Measurements from ENCODE around the gene SPART.
"Not testable (repeated sequence)": the region's sequence is repeated elsewhere in the genome, so short reads cannot be mapped to it uniquely, and the experiment has no call there.

The SPART gene

GRCh38 chr13:36319793-36320192, 26.4 kb downstream of the SPART start:
- not testable (repeated sequence) for DNase-seq

GRCh38 chr13:36313047-36313969, 32.9 kb downstream of the SPART start:
- no peak for DNase-seq

- no peak for DNase-seq
Measured at GRCh38 chr13:36310417-36311108, 35.6 kb downstream of the SPART start.

GRCh38 chr13:36302289-36302688, 43.9 kb downstream of the SPART start:
- DNase-seq = no peak

GRCh38 chr13:36299469-36299868, 46.7 kb downstream of the SPART start:
- DNase-seq = not testable (repeated sequence)

GRCh38 chr13:36298535-36299068, 47.6 kb downstream of the SPART start:
- DNase-seq = no peak

GRCh38 chr13:36297366-36298338, 48.5 kb downstream of the SPART start, which contains the start of gene CCDC169:
Gene CCDC169, minus strand, starts transcription at chr13:36297814. Its CDS starts 95 bp downstream, at chr13:36297719.
- DNase-seq = peak; percentile 86

DNA sequence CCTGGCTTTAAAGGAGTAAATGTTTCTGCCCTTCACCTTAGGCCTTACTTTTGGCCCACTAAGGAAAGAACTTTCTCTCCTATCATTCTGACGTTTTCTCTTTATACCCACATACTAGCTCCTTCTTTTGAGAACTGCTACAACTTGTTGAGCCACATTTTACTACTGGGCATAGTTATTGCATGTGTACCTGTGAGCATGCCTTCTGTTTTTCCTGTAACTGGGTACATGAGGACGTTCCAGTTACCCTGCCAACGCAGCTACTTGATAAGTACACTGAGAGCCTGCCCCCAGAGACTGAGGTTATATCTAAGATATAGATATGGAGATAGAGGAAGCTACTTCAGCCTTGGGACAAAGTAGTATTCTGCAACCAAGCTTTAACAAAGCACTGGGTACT, 52.1 kb downstream of the SPART start:
- no peak for DNase-seq

GRCh38 chr13:36293497-36293896, 52.7 kb downstream of the SPART start:
- DNase-seq = no peak

DNA sequence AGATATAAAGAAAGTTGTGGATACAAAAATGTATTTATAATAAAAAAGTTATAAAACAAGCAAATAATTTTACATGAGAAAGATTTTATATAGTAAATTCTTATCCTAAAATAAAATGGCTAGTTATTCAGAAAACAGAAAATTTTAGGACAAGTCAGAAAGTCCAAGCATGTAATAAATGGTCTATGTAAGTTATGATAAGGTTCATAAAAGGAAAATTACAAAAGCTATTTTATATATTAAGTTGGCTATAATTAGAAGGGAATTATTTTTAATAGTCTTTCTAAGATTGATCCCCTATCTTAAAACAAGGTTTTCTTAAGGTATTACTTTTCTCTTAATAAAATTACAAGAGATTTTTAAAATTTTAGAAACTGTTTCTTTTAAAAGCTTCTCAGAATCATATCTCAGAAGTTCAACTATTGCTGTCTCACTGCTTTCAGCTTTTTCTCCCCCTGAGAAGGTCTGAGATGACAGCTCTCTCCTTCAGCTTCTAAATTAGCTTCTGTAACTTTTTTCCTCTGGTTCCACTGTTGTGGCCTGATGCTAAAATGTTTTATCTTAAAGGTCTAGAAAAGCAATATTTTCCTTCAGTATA, 57.3 kb downstream of the SPART start:
- no peak for DNase-seq

DNA sequence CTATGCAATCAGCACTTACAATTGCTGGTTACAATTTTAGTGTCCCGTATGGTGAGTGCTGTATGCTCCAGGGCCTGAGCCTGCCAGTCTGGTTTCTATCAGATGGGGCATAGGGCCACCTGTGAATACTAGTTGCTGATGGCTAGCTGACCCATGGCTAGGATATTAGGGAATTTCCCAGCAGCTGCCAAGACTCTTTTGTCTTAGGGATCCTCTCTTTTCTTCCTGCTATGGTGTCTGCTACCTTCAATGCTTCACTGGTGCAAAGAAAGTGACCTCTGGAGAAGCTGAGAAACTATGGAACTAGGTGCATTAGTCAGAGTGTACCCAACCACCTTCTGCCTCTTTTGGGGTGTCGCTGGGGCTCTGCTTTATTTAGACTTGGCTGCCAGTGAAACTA, 60.2 kb downstream of the SPART start:
- DNase-seq = no peak

DNA sequence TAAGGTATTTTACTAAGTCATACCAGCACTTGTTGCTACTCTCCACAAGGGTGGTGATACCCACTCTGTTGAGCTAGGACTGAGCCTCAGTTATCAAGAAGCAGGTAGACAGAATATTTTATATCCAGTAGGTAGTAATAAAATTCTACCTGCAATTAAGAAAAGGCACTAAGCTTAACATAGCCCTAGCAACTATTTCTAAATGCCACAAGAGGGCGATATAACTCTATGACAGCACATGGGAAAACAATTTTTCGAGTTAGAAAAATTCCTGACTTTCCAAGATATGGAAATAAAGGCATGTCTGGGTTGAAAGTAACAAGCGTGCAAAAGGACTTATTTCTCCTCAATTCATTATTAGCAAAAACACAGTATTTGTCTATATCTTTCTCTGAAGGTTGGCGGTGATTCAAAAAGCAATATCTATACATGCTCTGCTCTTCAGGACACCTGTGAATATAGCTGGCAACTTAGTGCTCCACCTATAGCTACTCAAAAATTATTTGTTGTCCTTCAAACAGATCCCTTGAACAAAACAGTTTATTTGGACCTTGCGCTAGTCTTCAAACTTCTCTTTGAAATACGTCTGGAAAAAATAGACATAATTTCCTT, 63.3 kb downstream of the SPART start:
- peak; percentile 30 for DNase-seq

GRCh38 chr13:36275190-36276002, 70.8 kb downstream of the SPART start:
- peak; percentile 11 for DNase-seq

- DNase-seq = no peak
Measured at GRCh38 chr13:36273431-36273830, 72.8 kb downstream of the SPART start.

DNA sequence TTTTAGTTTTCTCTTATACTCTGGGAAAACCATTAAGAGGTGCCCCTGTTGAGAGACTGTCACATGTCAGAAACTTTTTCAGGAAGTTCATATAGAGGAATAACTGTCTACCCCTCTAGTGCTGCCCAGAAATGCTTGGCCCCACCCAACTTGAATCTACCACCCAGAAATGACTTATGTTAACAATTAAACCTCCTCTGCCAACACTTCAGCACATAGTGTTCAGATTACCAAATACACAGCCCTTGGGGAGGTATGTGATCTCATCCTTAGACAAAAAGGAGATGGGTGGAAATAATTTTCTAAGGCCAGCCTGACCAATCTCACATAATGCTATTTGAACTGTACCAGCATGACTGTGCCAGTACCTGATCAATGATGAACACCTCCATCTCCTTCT, 84.2 kb downstream of the SPART start:
- DNase-seq = no peak

GRCh38 chr13:36261011-36261410, 85.2 kb downstream of the SPART start:
- DNase-seq = no peak

GRCh38 chr13:36259361-36260137, 86.6 kb downstream of the SPART start:
- DNase-seq = no peak

- DNase-seq = no peak
Measured at GRCh38 chr13:36258831-36259230, 87.4 kb downstream of the SPART start.

Data from right kidney (tissue), 1 donor.